GM19397 (cell line): Measurements from ENCODE around the gene TNFSF13B.

Experiments used
- ATAC-seq: cut with Tn5 transposase; IDR thresholded peaks from one replicate; pipeline ENCODE4 v1.9.1; 2021; ENCODE audit warnings: mild to moderate bottlenecking, moderate library complexity; ENCODE audit not compliant: unreplicated experiment

TNFSF13B gene

GRCh38 chr13:108345016-108345415 lies 75.5 kb downstream of the TNFSF13B start:
- ATAC-seq: no peak

- no peak for ATAC-seq
Measured at GRCh38 chr13:108346376-108346775, 76.9 kb downstream of the TNFSF13B start.

GRCh38 chr13:108349269-108349668 lies 79.8 kb downstream of the TNFSF13B start:
- no peak for ATAC-seq

GRCh38 chr13:108350579-108350978 lies 81.1 kb downstream of the TNFSF13B start:
- ATAC-seq: no peak

GRCh38 chr13:108352599-108352998 lies 83.1 kb downstream of the TNFSF13B start:
- ATAC-seq: no peak

- no peak for ATAC-seq
Measured at GRCh38 chr13:108357228-108357627, 87.7 kb downstream of the TNFSF13B start.
